8988T (cell line): ENCODE results near the gene WASF3.

Experiments
- DNase-seq: peaks from one replicate; pipeline ENCODE4 v3.0.0; 2011

WASF3 gene

GRCh38 chr13:26548205-26548765, 9.2 kb upstream of the WASF3 start:
- no peak for DNase-seq

- DNase-seq: no peak
These were observed 7.8 kb upstream of the WASF3 start for GRCh38 chr13:26549713-26550112.

GRCh38 chr13:26551255-26551860, 6.1 kb upstream of the WASF3 start:
- no peak for DNase-seq

GRCh38 chr13:26555413-26555812, 2.1 kb upstream of the WASF3 start:
- DNase-seq: no peak

GRCh38 chr13:26557051-26557392, 461 bp upstream of the WASF3 start:
- DNase-seq: no peak

- DNase-seq: no peak
These were observed 757 bp downstream of the WASF3 start for GRCh38 chr13:26558074-26558805.

- DNase-seq: no peak
These were observed 1.5 kb downstream of the WASF3 start for GRCh38 chr13:26558987-26559386.

- DNase-seq: no peak
These were observed 3.0 kb downstream of the WASF3 start for GRCh38 chr13:26560456-26560855.

- no peak for DNase-seq
These were observed 3.6 kb downstream of the WASF3 start for GRCh38 chr13:26561067-26561466.

- DNase-seq: no peak
These were observed 4.4 kb downstream of the WASF3 start for GRCh38 chr13:26561651-26562511.

- no peak for DNase-seq
These were observed 5.0 kb downstream of the WASF3 start for GRCh38 chr13:26562512-26562890.

- DNase-seq: no peak
These were observed 6.2 kb downstream of the WASF3 start for GRCh38 chr13:26563713-26564112.

- no peak for DNase-seq
These were observed 10.8 kb downstream of the WASF3 start for GRCh38 chr13:26568132-26568815.

- no peak for DNase-seq
These were observed 14.0 kb downstream of the WASF3 start for GRCh38 chr13:26571518-26571917.

GRCh38 chr13:26575244-26575643, 17.8 kb downstream of the WASF3 start:
- no peak for DNase-seq

- DNase-seq: no peak
These were observed 22.1 kb downstream of the WASF3 start for GRCh38 chr13:26579580-26579979.

- no peak for DNase-seq
These were observed 26.2 kb downstream of the WASF3 start for GRCh38 chr13:26583662-26584061.

GRCh38 chr13:26584713-26585112, 27.2 kb downstream of the WASF3 start:
- DNase-seq: no peak

GRCh38 chr13:26585136-26585535, 27.7 kb downstream of the WASF3 start:
- no peak for DNase-seq

- no peak for DNase-seq
These were observed 29.8 kb downstream of the WASF3 start for GRCh38 chr13:26587251-26587650.

- DNase-seq: no peak
These were observed 31.7 kb downstream of the WASF3 start for GRCh38 chr13:26589226-26589625.

GRCh38 chr13:26589754-26590153, 32.3 kb downstream of the WASF3 start:
- no peak for DNase-seq

GRCh38 chr13:26590379-26590778, 32.9 kb downstream of the WASF3 start:
- DNase-seq: no peak
